Measurements from ENCODE around the gene HVCN1.
A peak's percentile ranks its signal among the peaks of the same experiment; 100 is the strongest.

The HVCN1 gene

GRCh38 chr12:110680032-110680431 lies 8.9 kb downstream of the HVCN1 start:
- TF ChIP-seq CTCF (IDR thresholded peaks at IDR 0.05; ENCODE audit: insufficient read depth, low read length, poor library complexity, severe bottlenecking): no peak
- Histone ChIP-seq H3K36me3 (ENCODE audit: control insufficient read depth, insufficient read depth, low read length) (peaks cover 13% of the 10 kb centered on the region), H3K4me3 (replicated peaks; ENCODE audit: low read depth, low read length) (no peak overlapping the region), H3K27me3 (replicated peaks; ENCODE audit: control insufficient read depth, insufficient read depth, low read length) (no peaks in the 10 kb centered on the region)
- no peak for DNase-seq (ENCODE audit: extremely low read depth, insufficient read length)

GRCh38 chr12:110679201-110679600 lies 9.7 kb downstream of the HVCN1 start:
- Histone ChIP-seq H3K27me3 (replicated peaks; ENCODE audit: control insufficient read depth, insufficient read depth, low read length) (no peaks in the 10 kb centered on the region), H3K4me3 (replicated peaks; ENCODE audit: low read depth, low read length) (no peak overlapping the region)
- no peak for TF ChIP-seq CTCF (IDR thresholded peaks at IDR 0.05; ENCODE audit: insufficient read depth, low read length, poor library complexity, severe bottlenecking)

GRCh38 chr12:110677982-110678381 lies 10.9 kb downstream of the HVCN1 start:
- no peak for TF ChIP-seq CTCF (IDR thresholded peaks at IDR 0.05; ENCODE audit: insufficient read depth, low read length, poor library complexity, severe bottlenecking)
- no peak for DNase-seq (ENCODE audit: extremely low read depth, insufficient read length)
- H3K4me3 ChIP-seq (replicated peaks; ENCODE audit: low read depth, low read length): peak overlapping the region; percentile 26; the same call in 1 of the 2 replicates
- H3K27me3 ChIP-seq (replicated peaks; ENCODE audit: control insufficient read depth, insufficient read depth, low read length): no peaks in the 10 kb centered on the region
- peaks cover 10% of the 10 kb centered on the region for H3K36me3 ChIP-seq (ENCODE audit: control insufficient read depth, insufficient read depth, low read length)

More at GRCh38 chr12:110679201-110679600, 9.7 kb downstream of the HVCN1 start:
- DNase-seq (ENCODE audit: extremely low read depth, insufficient read length): no peak
- peaks cover 10% of the 10 kb centered on the region for H3K36me3 ChIP-seq (ENCODE audit: control insufficient read depth, insufficient read depth, low read length)

GRCh38 chr12:110677206-110677911 lies 11.6 kb downstream of the HVCN1 start:
- Histone ChIP-seq H3K36me3 (ENCODE audit: control insufficient read depth, insufficient read depth, low read length) (peaks cover 9% of the 10 kb centered on the region), H3K27me3 (replicated peaks; ENCODE audit: control insufficient read depth, insufficient read depth, low read length) (no peaks in the 10 kb centered on the region), H3K4me3 (replicated peaks; ENCODE audit: low read depth, low read length) (no peak overlapping the region)
- peak; percentile 66 for DNase-seq (ENCODE audit: extremely low read depth, insufficient read length)
- no peak for TF ChIP-seq CTCF (IDR thresholded peaks at IDR 0.05; ENCODE audit: insufficient read depth, low read length, poor library complexity, severe bottlenecking)

- Histone ChIP-seq H3K27me3 (replicated peaks; ENCODE audit: control insufficient read depth, insufficient read depth, low read length) (no peaks in the 10 kb centered on the region), H3K4me3 (replicated peaks; ENCODE audit: low read depth, low read length) (no peak overlapping the region), H3K36me3 (ENCODE audit: control insufficient read depth, insufficient read depth, low read length) (peaks cover 10% of the 10 kb centered on the region)
- TF ChIP-seq CTCF (IDR thresholded peaks at IDR 0.05; ENCODE audit: insufficient read depth, low read length, poor library complexity, severe bottlenecking): no peak
- DNase-seq (ENCODE audit: extremely low read depth, insufficient read length): no peak
Observed at GRCh38 chr12:110676171-110676570, 12.7 kb downstream of the HVCN1 start.
